SH-SY5Y (cell line): ENCODE data around the gene ARL1.

Source experiments
- GATA2 ChIP-seq: IDR thresholded peaks from 2 replicates; pipeline ENCODE4 v1.6.1; 2011; ENCODE audit warnings: mild to moderate bottlenecking, low read depth, low read length
- GATA3 ChIP-seq: IDR thresholded peaks from 2 replicates; pipeline ENCODE4 v1.6.1; 2011; ENCODE audit warnings: low read depth, mild to moderate bottlenecking, low read length, moderate library complexity

DNA sequence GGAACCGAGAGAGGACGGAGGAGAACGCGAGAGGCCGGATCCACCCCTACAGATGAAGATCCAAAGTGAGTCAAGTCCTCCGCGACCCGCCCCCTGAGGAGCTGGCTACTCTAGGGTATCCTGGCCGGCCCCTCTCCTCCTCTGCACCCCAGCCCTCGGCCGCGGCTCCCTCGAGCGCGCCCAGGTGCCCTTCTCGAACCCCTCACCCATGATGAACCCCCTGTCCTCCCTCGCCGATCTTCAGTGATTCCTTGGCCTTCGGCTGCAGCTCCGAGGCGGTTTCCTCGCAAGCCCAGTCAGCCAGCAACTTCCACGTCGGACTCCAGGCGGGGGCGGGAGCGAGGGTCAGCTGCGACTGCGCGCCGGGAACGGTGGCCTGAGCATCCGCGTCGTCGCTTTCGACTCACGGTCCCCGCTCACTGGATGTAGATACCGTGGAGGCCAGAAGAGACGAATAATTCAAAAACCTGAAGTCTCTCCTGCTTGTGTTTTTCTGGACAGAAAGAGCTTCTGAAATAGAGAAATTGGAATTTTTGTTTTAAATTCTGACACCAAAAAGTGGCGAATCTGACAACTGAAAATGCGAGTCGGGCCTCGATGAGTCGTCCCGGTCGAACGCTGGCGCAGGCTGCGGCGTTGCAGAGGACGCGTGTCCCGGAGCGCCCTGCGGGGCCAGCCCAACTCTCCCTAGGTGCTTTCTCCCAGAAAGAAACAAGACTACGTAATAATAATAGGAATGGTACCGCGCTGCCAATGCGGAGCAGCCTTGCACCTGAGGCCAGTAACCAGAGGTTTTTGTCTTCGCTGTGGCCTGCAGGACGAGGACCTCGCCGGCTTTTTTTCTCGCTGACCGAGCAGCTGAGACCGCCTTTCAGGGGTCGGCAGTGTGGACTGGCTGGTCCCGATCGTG lies at the start of gene ARL1:
- no peak for TF ChIP-seq GATA2
- no peak for TF ChIP-seq GATA3
